GM12865 (cell line): ENCODE results near the gene KLHL29.

Source experiments
- DNase-seq: peaks from one replicate; pipeline ENCODE4 v3.0.0; 2010; ENCODE audit warnings: low read depth
- H3K4me3 ChIP-seq: 2 replicates; pipeline ENCODE4 v1.5.1; 2011; ENCODE audit warnings: mild to moderate bottlenecking, low read depth, low read length, control low read depth
- TF ChIP-seq, protein P1 (sequence below): IDR thresholded peaks from 2 replicates; pipeline ENCODE4 v1.5.1; 2011; ENCODE audit warnings: low read length, control low read depth, low read depth, inconsistent platforms; ENCODE audit not compliant: insufficient read depth; ENCODE audit errors: missing control alignments

The KLHL29 gene

GRCh38 chr2:23423873-23424680 lies 39.1 kb downstream of the KLHL29 start:
- DNase-seq: peak; percentile 49
- H3K4me3 ChIP-seq: no peak overlapping the region
- TF ChIP-seq, protein P1, sequence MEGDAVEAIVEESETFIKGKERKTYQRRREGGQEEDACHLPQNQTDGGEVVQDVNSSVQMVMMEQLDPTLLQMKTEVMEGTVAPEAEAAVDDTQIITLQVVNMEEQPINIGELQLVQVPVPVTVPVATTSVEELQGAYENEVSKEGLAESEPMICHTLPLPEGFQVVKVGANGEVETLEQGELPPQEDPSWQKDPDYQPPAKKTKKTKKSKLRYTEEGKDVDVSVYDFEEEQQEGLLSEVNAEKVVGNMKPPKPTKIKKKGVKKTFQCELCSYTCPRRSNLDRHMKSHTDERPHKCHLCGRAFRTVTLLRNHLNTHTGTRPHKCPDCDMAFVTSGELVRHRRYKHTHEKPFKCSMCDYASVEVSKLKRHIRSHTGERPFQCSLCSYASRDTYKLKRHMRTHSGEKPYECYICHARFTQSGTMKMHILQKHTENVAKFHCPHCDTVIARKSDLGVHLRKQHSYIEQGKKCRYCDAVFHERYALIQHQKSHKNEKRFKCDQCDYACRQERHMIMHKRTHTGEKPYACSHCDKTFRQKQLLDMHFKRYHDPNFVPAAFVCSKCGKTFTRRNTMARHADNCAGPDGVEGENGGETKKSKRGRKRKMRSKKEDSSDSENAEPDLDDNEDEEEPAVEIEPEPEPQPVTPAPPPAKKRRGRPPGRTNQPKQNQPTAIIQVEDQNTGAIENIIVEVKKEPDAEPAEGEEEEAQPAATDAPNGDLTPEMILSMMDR: no peak

DNA sequence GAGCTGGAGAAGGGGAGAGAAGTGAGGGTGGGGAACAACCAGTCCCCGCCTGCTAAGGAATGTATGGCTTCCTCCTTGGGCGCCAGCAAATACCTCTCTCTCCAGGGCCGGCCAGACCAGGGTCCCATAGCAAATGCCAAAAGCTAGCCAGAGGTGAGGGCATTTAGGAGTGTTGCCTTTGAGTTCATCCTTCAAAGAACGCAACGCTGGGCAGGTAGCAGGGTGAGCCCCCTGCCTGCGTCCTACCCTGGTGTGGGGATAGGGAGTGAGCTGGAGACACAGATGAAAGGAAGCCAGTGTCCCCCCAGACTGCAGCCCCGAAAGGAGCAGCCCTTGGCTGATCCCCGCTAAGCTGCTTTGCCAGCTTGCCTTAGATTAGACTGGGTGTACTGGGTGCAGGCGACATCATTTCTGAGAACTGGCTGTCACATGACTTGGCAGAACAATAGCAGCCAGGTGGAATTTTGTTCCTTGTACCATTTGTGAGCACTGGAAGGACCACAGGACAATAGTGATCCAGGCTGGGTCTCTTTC lies 40.4 kb downstream of the KLHL29 start:
- TF ChIP-seq, protein P1: no peak
- DNase-seq: no peak
- H3K4me3 ChIP-seq: no peak overlapping the region

- TF ChIP-seq, protein P1: no peak
- H3K4me3 ChIP-seq: no peak overlapping the region
- no peak for DNase-seq
These were observed 40.9 kb downstream of the KLHL29 start for GRCh38 chr2:23425885-23426262.

DNA sequence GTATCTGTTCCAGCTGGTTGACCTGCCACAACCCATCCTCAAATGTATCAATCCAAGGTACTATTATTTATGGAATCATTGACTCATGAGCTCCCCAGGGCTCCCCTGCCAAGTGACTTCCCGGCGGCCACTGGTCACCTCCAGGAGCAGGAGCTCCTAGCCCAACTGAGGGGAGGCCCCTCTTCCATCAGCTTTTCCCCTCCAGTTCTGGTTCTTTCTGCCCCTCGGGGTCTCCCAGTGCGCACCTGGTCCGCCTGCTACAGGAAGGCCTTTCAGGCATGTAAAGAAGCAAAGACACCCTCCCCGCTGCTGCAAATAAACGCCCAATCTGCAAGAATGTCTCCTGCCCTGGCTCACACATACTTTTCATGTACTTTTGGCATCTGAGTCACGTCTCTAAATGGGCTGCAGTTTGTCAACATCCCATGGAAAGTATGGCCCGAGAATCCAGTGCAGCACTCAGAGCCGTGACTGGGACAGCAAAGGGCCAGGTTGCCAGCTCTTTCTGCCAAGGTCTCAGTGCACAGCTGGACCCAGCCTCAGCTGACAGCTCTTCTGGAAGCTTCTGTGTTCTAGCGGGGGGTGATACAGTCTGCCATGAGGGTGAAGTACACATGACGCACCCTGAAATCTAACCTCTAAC lies 41.4 kb downstream of the KLHL29 start:
- H3K4me3 ChIP-seq: no peak overlapping the region
- TF ChIP-seq, protein P1: no peak
- no peak for DNase-seq

GRCh38 chr2:23427350-23427749 lies 42.4 kb downstream of the KLHL29 start:
- TF ChIP-seq, protein P1: no peak
- DNase-seq: no peak
- H3K4me3 ChIP-seq: no peak overlapping the region

DNA sequence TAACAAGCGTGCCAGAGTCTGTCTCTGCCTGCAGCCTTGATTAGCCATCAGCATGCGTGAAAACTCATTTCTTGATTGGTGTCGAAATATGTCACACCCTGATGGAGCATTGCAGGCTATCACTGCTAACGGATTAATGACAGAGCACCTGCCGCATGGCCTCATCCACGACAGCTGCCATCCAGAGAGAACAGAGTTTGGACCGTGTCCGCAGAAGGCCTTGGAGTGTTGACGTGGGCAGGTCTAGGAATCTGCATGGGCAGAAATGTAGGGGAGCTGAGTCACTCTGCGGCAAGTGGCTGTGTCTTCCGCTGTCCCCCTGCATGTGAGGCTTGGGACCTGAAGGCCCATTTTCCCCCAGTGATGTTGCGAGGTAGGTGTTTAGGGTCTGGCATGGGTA lies 43.0 kb downstream of the KLHL29 start:
- DNase-seq: no peak
- no peak overlapping the region for H3K4me3 ChIP-seq
- TF ChIP-seq, protein P1: no peak
